Right lung (tissue), 5 donors: ENCODE measurements around the gene MIA2. TPM values are rescaled to one million over a fixed set of nuclear protein-coding genes. Genes with fewer than 3 reads are reported as not detected.
"Not testable (repeated sequence)": the region's sequence is repeated elsewhere in the genome, so short reads cannot be mapped to it uniquely, and the experiment has no call there.

Experiments used
- DNase-seq, 2 donors: peaks; one replicate each; pipeline ENCODE4 v3.0.0-alpha.2; 2013
- polyA plus RNA-seq, 5 donors: library from polyadenylated mRNA; unstranded; fragments of 120-200 nt; gene quantifications; one replicate each; pipeline versions ENCODE4 v1.2.1 to v1.2.3, GENCODE V29; 2013; ENCODE audit warnings: inconsistent platforms in 1 of 5, low replicate concordance in 1 of 5; ENCODE audit not compliant: insufficient read length in 5 of 5, insufficient read depth in 1 of 5

MIA2 gene
- polyA plus RNA-seq, 5 donors = 17.1 to 23.0 (median 22.5) TPM

- no peak for DNase-seq
These were observed 32.8 kb downstream of the MIA2 start for GRCh38 chr14:39266525-39266870.

- DNase-seq = peak; percentile 86 to 89
These were observed 33.3 kb downstream of the MIA2 start for GRCh38 chr14:39266871-39267607.

GRCh38 chr14:39267608-39268005, 33.9 kb downstream of the MIA2 start:
- no peak for DNase-seq

GRCh38 chr14:39268393-39268792, 34.7 kb downstream of the MIA2 start:
- peak in 1 of 2 donors; percentile 9 for DNase-seq

GRCh38 chr14:39272918-39273317, 39.2 kb downstream of the MIA2 start:
- DNase-seq = no peak

- no peak for DNase-seq
These were observed 41.7 kb downstream of the MIA2 start for GRCh38 chr14:39275395-39275794.

GRCh38 chr14:39276005-39276404, 42.3 kb downstream of the MIA2 start:
- no peak for DNase-seq

- no peak for DNase-seq
These were observed 42.9 kb downstream of the MIA2 start for GRCh38 chr14:39276579-39277114.

GRCh38 chr14:39279515-39279914, 45.8 kb downstream of the MIA2 start:
- DNase-seq = no peak

- not testable (repeated sequence) for DNase-seq
These were observed 47.0 kb downstream of the MIA2 start for GRCh38 chr14:39280678-39281077.

- DNase-seq = no peak
These were observed 55.8 kb downstream of the MIA2 start for GRCh38 chr14:39289523-39289922.

GRCh38 chr14:39291701-39292100, 58.0 kb downstream of the MIA2 start:
- DNase-seq = no peak

- no peak for DNase-seq
These were observed 59.9 kb downstream of the MIA2 start for GRCh38 chr14:39293629-39294028.

- not testable (repeated sequence) for DNase-seq
These were observed 66.7 kb downstream of the MIA2 start for GRCh38 chr14:39300389-39300788.

GRCh38 chr14:39302124-39302810, 68.6 kb downstream of the MIA2 start:
- DNase-seq = no peak

GRCh38 chr14:39303115-39303514, 69.4 kb downstream of the MIA2 start:
- DNase-seq = no peak

- no peak for DNase-seq
These were observed 74.1 kb downstream of the MIA2 start for GRCh38 chr14:39307815-39308214.

GRCh38 chr14:39310051-39310450, 76.3 kb downstream of the MIA2 start:
- no peak for DNase-seq

- no peak for DNase-seq
These were observed 82.2 kb downstream of the MIA2 start for GRCh38 chr14:39315859-39316444.

GRCh38 chr14:39316830-39317553, 83.3 kb downstream of the MIA2 start:
- DNase-seq = no peak

- no peak for DNase-seq
These were observed 84.9 kb downstream of the MIA2 start for GRCh38 chr14:39318574-39318973.

GRCh38 chr14:39319381-39319780, 85.7 kb downstream of the MIA2 start:
- no peak for DNase-seq
